ENCODE measurements around the gene DPF3.

- TF ChIP-seq ZNF274 (IDR thresholded peaks at IDR 0.05; ENCODE audit: low read depth, low read length) (no peak), YY1 (IDR thresholded peaks at IDR 0.05; ENCODE audit: insufficient read depth, insufficient read length) (no peak), SUZ12 (IDR thresholded peaks at IDR 0.05; ENCODE audit: extremely low read depth, insufficient read depth, insufficient read length) (no peak)
Observed at GRCh38 chr14:72744416-72745120, 149.3 kb downstream of the DPF3 start.
